Muscle of leg (tissue), 11 donors: ENCODE measurements around the gene TMEM242. TPM values are rescaled to one million over a fixed set of nuclear protein-coding genes. Genes with fewer than 3 reads are reported as not detected.

Experiments
- DNase-seq: peaks from one replicate; pipeline ENCODE4 v3.0.0; 2013
- H3K27ac ChIP-seq: one replicate; pipeline ENCODE4 v1.5.1; 2013; ENCODE audit warnings: mild to moderate bottlenecking, low read length, control low read depth
- H3K27me3 ChIP-seq: one replicate; pipeline ENCODE4 v1.6.1; 2013; ENCODE audit warnings: low read length; ENCODE audit not compliant: control insufficient read depth, insufficient read depth
- H3K36me3 ChIP-seq: one replicate; pipeline ENCODE4 v1.6.1; 2013; ENCODE audit warnings: low read length; ENCODE audit not compliant: control insufficient read depth, insufficient read depth
- H3K4me1 ChIP-seq: one replicate; pipeline ENCODE4 v1.6.1; 2013; ENCODE audit warnings: low read length; ENCODE audit not compliant: control insufficient read depth, insufficient read depth
- H3K4me3 ChIP-seq: one replicate; pipeline ENCODE4 v1.5.1; 2013; ENCODE audit warnings: low read length, control low read depth
- H3K9me3 ChIP-seq: replicated peaks from 2 replicates; pipeline ENCODE4 v1.6.1; 2013; ENCODE audit warnings: low read depth, low read length; ENCODE audit not compliant: control insufficient read depth
- WGBS: methylation state at CpG from one replicate; pipeline ENCODE4 v1.1.5; 2013; ENCODE audit warnings: missing lambda C conversion rate; ENCODE audit not compliant: insufficient coverage; 5-methylcytosine and 5-hydroxymethylcytosine counted together
- polyA plus RNA-seq, 8 donors: library from polyadenylated mRNA; unstranded; fragments of 120-200 nt; gene quantifications; one replicate each; pipeline versions ENCODE4 v1.2.1 to v1.2.3, GENCODE V29; 2013; ENCODE audit warnings: inconsistent platforms in 1 of 8, low replicate concordance in 1 of 8; ENCODE audit not compliant: insufficient read length in 8 of 8, insufficient read depth in 1 of 8
- total RNA-seq: library from RNA; stranded (reverse); fragments of 120-200 nt; gene quantifications from one replicate; pipeline ENCODE4 v1.2.4, GENCODE V29; 2013

Gene TMEM242
- total and polyA plus RNA-seq, 9 donors: 7.7 to 10.9 (median 9.8) TPM

GRCh38 chr6:157272866-157273755 is 50.2 kb downstream of the TMEM242 start:
- Histone ChIP-seq H3K4me1 (peaks cover 27% of the 10 kb centered on the region), H3K4me3 (no peak overlapping the region), H3K27me3 (no peaks in the 10 kb centered on the region), H3K36me3 (no peaks in the 10 kb centered on the region), H3K27ac (no peak overlapping the region), H3K9me3 (no peaks in the 10 kb centered on the region)
- WGBS: 67% methylated on average over 12 of the region's 19 CpGs
- DNase-seq: no peak

DNA sequence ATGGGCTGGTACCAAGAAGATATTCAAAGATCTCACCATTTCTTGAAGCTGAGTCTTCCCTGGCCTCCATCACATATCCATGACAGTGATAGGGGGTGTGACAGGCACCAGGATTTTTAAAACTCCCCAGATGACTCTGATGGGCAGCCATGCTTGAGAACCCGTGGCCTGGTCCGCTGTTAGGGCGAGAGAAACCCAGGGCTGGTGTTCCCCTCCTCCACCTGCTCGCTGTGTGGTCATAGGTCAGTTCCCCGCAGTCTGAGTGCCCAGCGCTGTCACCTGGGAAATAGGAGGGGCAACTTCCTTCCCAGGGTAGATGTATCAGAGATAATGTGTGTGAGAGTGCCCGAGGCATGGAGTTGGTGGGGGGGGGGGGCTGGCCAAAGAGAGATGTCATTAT is 50.9 kb downstream of the TMEM242 start:
- Histone ChIP-seq H3K27me3 (no peaks in the 10 kb centered on the region), H3K4me3 (no peak overlapping the region), H3K27ac (no peak overlapping the region), H3K36me3 (no peaks in the 10 kb centered on the region), H3K4me1 (peaks cover 29% of the 10 kb centered on the region), H3K9me3 (no peaks in the 10 kb centered on the region)
- DNase-seq: no peak
- no CpG with 5 or more reads among the region's 7 CpGs for WGBS

DNA sequence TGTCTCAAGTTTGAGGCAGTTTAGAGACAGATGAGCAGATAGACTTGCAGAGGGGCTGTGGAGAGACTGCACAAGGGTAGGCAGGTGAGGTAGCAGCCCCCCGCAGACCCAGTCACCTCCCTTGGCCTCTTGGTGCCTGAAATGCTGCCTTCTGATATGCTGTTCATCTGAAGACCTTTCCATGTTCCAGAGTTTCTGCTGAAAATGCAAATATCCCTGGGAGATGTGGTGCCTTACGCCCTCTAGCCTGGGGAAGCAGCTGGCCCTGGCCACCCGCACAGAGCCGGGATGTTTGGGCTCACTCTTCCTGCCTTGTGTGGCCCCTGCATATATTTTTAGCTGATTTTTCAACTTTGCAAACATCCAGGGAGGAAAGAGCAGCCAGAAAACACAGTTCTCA is 51.4 kb downstream of the TMEM242 start:
- H3K27ac ChIP-seq: no peak overlapping the region
- H3K4me3 ChIP-seq: no peak overlapping the region
- DNase-seq: no peak
- H3K27me3 ChIP-seq: no peaks in the 10 kb centered on the region
- 61% methylated on average over 3 of the region's 4 CpGs for WGBS
- no peaks in the 10 kb centered on the region for H3K9me3 ChIP-seq
- no peaks in the 10 kb centered on the region for H3K36me3 ChIP-seq
- H3K4me1 ChIP-seq: peaks cover 29% of the 10 kb centered on the region

DNA sequence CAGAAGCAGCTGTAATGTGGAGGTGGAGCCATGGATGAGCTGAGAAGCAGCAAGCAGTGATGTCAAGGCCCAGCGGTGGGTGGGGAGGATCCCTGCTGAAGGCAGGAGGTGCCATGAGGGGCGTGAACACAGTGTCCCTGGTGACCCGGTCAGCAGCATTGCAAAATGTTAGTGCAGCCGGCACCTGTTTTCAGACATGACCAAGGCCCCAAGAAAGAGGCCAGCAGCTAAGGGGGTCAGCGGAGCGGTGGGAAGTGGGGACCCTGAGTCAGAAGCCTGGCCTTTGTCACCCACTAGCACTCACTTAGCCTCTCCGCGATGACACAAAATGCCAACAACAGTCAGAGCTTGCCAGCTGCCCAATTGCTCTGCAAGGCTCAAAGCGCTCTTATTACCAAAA is 51.9 kb downstream of the TMEM242 start:
- no peak for DNase-seq
- no peaks in the 10 kb centered on the region for H3K36me3 ChIP-seq
- H3K4me1 ChIP-seq: peaks cover 29% of the 10 kb centered on the region
- 93% methylated on average over 9 of the region's 9 CpGs for WGBS
- no peaks in the 10 kb centered on the region for H3K27me3 ChIP-seq
- no peak overlapping the region for H3K4me3 ChIP-seq
- H3K27ac ChIP-seq: no peak overlapping the region
- H3K9me3 ChIP-seq: no peaks in the 10 kb centered on the region

DNA sequence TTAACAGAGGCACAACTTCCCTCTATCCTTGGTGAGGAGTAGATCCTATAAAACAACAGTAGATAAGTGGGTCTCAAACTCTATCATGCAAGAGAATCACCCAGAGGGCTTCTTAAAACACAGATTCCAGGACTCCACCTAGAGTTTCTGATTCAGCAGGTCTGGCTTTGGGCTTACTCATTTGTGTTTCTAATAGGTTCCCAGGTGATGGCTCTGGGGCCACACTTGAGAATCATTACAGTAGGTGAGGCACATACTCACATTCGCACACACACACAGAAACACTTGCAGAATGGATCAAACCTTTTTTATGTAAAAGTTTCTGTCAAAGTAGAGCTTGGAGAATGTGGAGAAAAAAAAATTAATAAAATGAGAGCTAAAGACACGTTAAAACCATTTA is 52.4 kb downstream of the TMEM242 start:
- no peaks in the 10 kb centered on the region for H3K27me3 ChIP-seq

DNA sequence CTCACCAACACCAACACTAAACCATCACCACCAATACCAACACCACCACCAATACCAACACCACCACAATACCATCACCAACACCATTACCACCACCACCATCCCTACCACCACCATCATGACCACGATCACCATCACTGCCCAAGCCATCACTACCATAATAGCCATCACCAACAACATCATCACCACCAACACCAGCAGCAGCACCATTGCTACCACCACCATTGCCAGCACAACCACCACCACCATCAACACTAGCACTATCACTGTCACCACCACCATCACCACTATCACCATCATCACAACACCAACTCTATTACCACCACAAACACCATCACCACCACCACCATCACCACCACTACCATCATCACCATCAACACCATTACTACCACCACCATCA is 53.0 kb downstream of the TMEM242 start:
- Histone ChIP-seq H3K27me3 (no peaks in the 10 kb centered on the region), H3K36me3 (no peaks in the 10 kb centered on the region), H3K4me1 (peaks cover 34% of the 10 kb centered on the region), H3K9me3 (no peaks in the 10 kb centered on the region), H3K4me3 (no peak overlapping the region), H3K27ac (no peak overlapping the region)
- WGBS: 100% methylated on average over 1 of the region's 1 CpG
- DNase-seq: no peak

More for the DNA sequence above, 52.4 kb downstream of the TMEM242 start:
- no peaks in the 10 kb centered on the region for H3K9me3 ChIP-seq
- H3K4me3 ChIP-seq: no peak overlapping the region
- H3K27ac ChIP-seq: no peak overlapping the region
- DNase-seq: no peak
- H3K36me3 ChIP-seq: no peaks in the 10 kb centered on the region
- H3K4me1 ChIP-seq: peaks cover 29% of the 10 kb centered on the region
- no CpG with 5 or more reads among the region's 2 CpGs for WGBS

DNA sequence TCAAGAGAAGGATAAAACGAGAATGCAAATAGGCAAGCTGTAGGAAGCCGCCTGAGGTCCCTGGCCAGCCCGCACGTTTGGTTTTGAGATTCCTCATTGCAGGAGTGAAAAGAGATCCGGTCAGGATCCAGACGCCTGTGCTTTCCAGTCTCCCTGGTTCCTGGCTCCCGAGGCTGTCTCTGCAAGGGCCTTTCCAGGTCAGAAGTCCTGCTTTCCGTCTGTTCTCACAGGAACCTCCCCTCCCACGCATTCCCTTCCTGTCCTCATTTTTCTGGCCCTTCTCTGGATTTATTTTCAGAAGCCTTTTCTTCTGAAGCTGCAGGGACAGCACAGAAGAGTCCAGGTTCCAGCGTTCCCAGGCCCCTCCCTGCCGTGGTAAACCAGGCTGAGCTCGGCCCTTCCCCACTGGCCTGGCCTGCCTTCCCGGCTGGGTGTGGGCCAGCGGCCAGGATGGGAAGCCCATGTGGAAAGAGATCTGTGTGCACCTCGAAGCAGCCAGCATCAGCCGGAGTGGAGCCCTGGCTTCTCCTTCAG is 54.0 kb downstream of the TMEM242 start:
- Histone ChIP-seq H3K4me1 (peaks cover 33% of the 10 kb centered on the region), H3K36me3 (no peaks in the 10 kb centered on the region), H3K27ac (peak overlapping the region; percentile 70), H3K9me3 (no peaks in the 10 kb centered on the region), H3K27me3 (no peaks in the 10 kb centered on the region), H3K4me3 (no peak overlapping the region)
- WGBS: 27% methylated on average over 10 of the region's 16 CpGs
- peak; percentile 93 for DNase-seq

GRCh38 chr6:157268835-157269234 is 54.5 kb downstream of the TMEM242 start:
- Histone ChIP-seq H3K27me3 (no peaks in the 10 kb centered on the region), H3K9me3 (no peaks in the 10 kb centered on the region), H3K27ac (peak overlapping the region; percentile 70), H3K4me3 (no peak overlapping the region), H3K4me1 (peaks cover 30% of the 10 kb centered on the region), H3K36me3 (no peaks in the 10 kb centered on the region)
- DNase-seq: peak; percentile 60
- WGBS: 33% methylated on average over 3 of the region's 6 CpGs

DNA sequence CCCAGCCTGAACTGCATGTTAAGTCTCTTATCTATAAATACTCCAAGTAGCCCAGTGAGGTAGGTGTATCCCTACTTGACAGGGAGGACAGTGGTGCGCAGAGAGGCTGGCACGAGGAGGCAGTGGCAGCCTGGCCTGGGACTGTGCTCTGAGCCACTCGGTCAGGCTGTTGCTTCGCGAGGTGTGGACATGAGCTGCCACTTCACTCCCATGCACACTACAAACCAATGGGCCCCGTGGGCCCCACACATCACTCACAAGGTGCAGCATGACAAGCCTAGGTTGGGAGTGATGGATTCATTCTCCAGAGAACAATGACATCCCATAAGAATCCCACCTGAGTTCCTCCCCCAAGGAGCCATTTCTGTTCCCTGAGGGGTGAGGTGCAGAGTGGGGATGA is 54.9 kb downstream of the TMEM242 start:
- WGBS: no CpG with 5 or more reads among the region's 6 CpGs
- Histone ChIP-seq H3K4me1 (peaks cover 29% of the 10 kb centered on the region), H3K27me3 (no peaks in the 10 kb centered on the region), H3K4me3 (no peak overlapping the region), H3K27ac (peak overlapping the region; percentile 70), H3K36me3 (no peaks in the 10 kb centered on the region), H3K9me3 (no peaks in the 10 kb centered on the region)
- no peak for DNase-seq

DNA sequence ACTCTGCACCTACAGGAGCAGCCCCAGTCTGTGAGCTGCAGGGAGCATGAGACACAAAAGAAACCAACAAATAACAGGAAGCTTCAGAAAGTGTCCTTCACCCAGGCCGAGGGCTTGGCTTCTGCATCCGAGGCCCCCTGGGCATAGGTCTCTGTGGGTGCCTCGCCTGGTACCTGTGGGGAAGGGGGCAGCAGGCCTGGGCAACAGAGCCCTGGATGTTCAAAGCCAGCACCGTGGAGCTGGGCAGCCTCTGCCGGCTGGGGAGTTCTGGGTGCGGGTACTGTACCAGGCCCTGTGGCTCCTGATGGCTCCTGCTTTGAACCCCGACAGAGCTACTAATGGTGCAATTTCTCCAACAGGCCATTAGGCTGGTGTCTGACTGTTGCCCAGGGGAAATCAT is 55.7 kb downstream of the TMEM242 start:
- WGBS: 96% methylated on average over 7 of the region's 7 CpGs
- H3K27me3 ChIP-seq: no peaks in the 10 kb centered on the region
- H3K36me3 ChIP-seq: no peaks in the 10 kb centered on the region
- H3K4me3 ChIP-seq: no peak overlapping the region
- no peak overlapping the region for H3K27ac ChIP-seq
- no peaks in the 10 kb centered on the region for H3K9me3 ChIP-seq
- no peak for DNase-seq
- peaks cover 30% of the 10 kb centered on the region for H3K4me1 ChIP-seq
